ENCODE data around the gene PCGF5. TPM values are rescaled to one million over a fixed set of nuclear protein-coding genes. Genes with fewer than 3 reads are reported as not detected.

Gene PCGF5
- total RNA-seq, 1 donor from 2014 or later, result 11.6 TPM

DNA sequence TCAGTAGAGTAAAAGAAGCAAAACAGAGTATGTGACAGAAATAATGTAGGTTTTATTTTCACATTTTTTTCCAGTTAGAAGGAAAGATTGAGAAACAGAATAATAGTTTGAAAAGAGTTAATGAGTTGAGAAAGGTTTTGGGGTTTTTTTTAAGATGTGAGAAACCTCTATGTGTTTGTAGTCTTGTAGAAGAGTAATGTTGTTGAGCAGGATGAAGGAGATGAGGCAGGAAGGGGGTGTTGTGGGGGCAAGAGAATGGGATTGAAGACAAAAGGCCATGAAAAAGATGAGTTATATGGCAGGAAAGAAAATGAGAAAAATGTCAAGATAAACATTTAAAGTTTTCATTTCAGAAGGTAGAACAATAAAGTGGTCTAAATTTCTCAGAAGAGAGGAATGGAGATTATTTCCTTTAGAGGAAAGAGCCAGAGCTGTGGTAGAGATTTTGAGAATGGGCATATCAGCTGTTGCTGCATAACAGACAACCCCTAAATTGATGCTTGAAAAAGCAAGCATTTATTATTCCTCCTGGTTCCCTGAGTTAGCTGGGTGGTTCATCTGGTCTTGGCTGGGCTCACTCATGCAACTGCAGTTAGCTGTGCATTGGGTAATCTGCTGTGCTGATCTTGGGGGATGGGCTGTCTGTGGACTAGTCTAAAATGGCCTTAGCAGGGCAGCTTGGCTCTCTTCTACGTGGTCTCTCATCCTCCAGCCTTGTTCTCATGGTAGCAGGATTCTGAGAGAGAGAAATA, 27.1 kb downstream of the PCGF5 start:
- peaks cover 2% of the 10 kb centered on the region for H3K36me3 Mint-ChIP-seq
- no peak for DNase-seq (ENCODE audit: low spot score in 2 of 2, unreplicated experiment in 2 of 2)

DNA sequence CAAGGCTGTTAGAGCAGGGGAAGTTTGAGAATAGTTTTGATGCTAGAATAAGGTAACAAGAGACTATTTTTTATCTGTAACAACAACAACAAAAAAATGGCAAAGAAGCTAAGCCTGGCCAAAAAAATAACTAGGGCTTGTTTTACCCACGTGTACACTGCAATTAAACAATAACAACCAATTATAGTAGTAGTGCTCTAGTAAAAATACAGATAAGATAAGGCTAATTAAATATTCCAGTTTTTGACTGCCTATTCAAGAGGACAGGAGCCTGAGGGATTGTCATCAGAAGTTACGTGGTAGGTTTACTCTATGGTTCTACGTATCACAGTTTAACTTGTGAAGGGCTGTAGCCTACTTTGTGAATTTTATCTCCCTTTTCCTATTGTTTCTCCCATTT, 29.2 kb downstream of the PCGF5 start:
- H3K9me3 Mint-ChIP-seq, result no peaks in the 10 kb centered on the region
- H3K36me3 Mint-ChIP-seq, result peaks cover 10% of the 10 kb centered on the region
- no peak overlapping the region for H3K27ac Mint-ChIP-seq
- H3K4me1 Mint-ChIP-seq, result no peaks in the 10 kb centered on the region
- TF ChIP-seq, protein P1, sequence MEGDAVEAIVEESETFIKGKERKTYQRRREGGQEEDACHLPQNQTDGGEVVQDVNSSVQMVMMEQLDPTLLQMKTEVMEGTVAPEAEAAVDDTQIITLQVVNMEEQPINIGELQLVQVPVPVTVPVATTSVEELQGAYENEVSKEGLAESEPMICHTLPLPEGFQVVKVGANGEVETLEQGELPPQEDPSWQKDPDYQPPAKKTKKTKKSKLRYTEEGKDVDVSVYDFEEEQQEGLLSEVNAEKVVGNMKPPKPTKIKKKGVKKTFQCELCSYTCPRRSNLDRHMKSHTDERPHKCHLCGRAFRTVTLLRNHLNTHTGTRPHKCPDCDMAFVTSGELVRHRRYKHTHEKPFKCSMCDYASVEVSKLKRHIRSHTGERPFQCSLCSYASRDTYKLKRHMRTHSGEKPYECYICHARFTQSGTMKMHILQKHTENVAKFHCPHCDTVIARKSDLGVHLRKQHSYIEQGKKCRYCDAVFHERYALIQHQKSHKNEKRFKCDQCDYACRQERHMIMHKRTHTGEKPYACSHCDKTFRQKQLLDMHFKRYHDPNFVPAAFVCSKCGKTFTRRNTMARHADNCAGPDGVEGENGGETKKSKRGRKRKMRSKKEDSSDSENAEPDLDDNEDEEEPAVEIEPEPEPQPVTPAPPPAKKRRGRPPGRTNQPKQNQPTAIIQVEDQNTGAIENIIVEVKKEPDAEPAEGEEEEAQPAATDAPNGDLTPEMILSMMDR (IDR thresholded peaks at IDR 0.05; ENCODE audit: unreplicated experiment), result no peak
- H3K27me3 Mint-ChIP-seq (ENCODE audit: low read depth), result no peaks in the 10 kb centered on the region
- no peak for DNase-seq (ENCODE audit: low spot score in 2 of 2, unreplicated experiment in 2 of 2)
- H3K4me3 Mint-ChIP-seq, result no peak overlapping the region

More for the DNA sequence above, 27.1 kb downstream of the PCGF5 start:
- Mint-ChIP-seq H3K9me3 (no peaks in the 10 kb centered on the region), H3K27ac (no peak overlapping the region), H3K27me3 (ENCODE audit: low read depth) (no peaks in the 10 kb centered on the region), H3K4me1 (no peaks in the 10 kb centered on the region), H3K4me3 (no peak overlapping the region)
- TF ChIP-seq, protein P1 (IDR thresholded peaks at IDR 0.05; ENCODE audit: unreplicated experiment), result no peak

DNA sequence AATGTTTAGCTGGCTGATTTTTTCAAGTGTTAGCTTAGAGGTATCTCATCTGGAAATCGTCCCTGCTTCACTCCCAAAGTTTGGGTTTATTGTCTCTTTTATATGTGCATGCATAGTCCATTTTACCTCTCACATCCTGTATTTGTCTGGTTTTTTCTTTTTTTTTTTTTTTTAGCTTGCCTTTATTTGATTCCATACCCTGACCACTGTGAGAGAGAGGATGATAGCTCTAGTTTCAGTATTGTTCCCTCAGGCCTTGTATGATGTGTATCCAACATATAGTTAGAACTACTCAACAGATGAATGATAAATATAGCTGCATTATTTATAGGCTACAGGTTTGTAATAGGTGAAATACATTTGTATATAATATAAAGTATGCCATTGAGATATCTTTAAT, 29.9 kb downstream of the PCGF5 start:
- TF ChIP-seq, protein P1 (IDR thresholded peaks at IDR 0.05; ENCODE audit: unreplicated experiment), result no peak
- H3K27me3 Mint-ChIP-seq (ENCODE audit: low read depth), result no peaks in the 10 kb centered on the region
- no peak overlapping the region for H3K27ac Mint-ChIP-seq
- H3K36me3 Mint-ChIP-seq, result peaks cover 14% of the 10 kb centered on the region
- no peak for DNase-seq (ENCODE audit: low spot score in 2 of 2, unreplicated experiment in 2 of 2)
- no peaks in the 10 kb centered on the region for H3K9me3 Mint-ChIP-seq
- no peak overlapping the region for H3K4me3 Mint-ChIP-seq
- no peaks in the 10 kb centered on the region for H3K4me1 Mint-ChIP-seq

DNA sequence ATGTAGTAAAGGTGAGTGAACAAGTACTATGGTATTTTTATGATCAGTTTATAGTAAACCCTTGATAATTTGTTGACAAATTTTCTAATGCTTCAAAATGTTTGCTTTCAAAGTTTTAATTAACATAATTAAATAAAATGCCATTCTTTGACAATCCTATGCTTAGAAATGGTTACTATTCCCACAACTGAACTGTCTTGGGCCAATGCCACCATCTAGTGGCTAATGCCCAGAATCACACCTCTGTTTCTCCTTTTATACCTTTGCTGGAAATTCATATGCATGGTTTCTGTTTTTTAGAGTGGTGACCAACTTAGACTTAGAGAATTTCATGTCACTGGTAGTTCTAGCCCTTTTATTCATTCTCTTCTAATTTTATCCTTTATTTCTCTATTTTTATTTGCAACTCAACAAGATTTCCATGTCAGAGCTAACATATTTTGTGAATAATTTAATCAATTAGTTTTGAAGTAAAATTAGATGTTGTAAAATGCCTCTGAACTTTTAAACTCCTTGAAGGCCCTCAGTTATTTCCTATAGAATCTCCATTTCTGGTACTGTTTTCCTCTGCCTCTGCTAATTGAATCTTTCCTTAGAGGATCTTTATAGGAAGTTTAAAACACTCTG, 31.1 kb downstream of the PCGF5 start:
- Mint-ChIP-seq H3K4me3 (no peak overlapping the region), H3K27me3 (ENCODE audit: low read depth) (no peaks in the 10 kb centered on the region), H3K27ac (no peak overlapping the region), H3K4me1 (no peaks in the 10 kb centered on the region), H3K36me3 (peaks cover 24% of the 10 kb centered on the region), H3K9me3 (peaks cover 6% of the 10 kb centered on the region)
- TF ChIP-seq, protein P1 (IDR thresholded peaks at IDR 0.05; ENCODE audit: unreplicated experiment), result peak; percentile 90
- peak; percentile 21 to 48 for DNase-seq (ENCODE audit: low spot score in 2 of 2, unreplicated experiment in 2 of 2)

DNA sequence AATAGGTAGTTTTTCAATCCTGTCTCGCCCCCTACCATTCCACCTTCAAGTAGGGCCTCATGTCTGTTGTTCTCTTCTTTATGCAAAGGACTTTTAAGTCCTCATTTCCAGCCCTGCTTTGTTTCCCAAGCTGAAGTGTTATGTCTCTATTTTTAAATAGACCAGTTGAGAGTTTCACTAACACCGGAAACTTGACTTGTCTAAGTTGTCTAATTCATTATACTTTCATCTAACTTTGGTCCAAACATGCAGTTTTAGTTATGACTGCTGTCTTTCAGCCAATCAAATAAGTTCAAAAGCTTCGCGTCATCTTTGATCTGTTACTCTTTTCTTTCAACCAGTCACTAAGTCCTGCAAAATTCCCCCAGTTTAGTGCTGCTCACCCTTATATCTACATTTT, 32.8 kb downstream of the PCGF5 start:
- no peaks in the 10 kb centered on the region for H3K4me1 Mint-ChIP-seq
- peaks cover 26% of the 10 kb centered on the region for H3K36me3 Mint-ChIP-seq
- no peak overlapping the region for H3K4me3 Mint-ChIP-seq
- TF ChIP-seq, protein P1 (IDR thresholded peaks at IDR 0.05; ENCODE audit: unreplicated experiment), result no peak
- no peaks in the 10 kb centered on the region for H3K27me3 Mint-ChIP-seq (ENCODE audit: low read depth)
- H3K27ac Mint-ChIP-seq, result no peak overlapping the region
- DNase-seq (ENCODE audit: low spot score in 2 of 2, unreplicated experiment in 2 of 2), result no peak
- peaks cover 7% of the 10 kb centered on the region for H3K9me3 Mint-ChIP-seq

Measured in mesothelial cell of epicardium (in vitro differentiated cells).